ENCODE results near the gene KNL1. TPM values are rescaled to one million over a fixed set of nuclear protein-coding genes. Genes with fewer than 3 reads are reported as not detected.

Gene KNL1
- total and polyA plus RNA-seq, 2 donors (not counting 3 experiments of a cell fraction or from before 2014, with no cell fraction given), result 4.0 to 31.8 TPM

DNA sequence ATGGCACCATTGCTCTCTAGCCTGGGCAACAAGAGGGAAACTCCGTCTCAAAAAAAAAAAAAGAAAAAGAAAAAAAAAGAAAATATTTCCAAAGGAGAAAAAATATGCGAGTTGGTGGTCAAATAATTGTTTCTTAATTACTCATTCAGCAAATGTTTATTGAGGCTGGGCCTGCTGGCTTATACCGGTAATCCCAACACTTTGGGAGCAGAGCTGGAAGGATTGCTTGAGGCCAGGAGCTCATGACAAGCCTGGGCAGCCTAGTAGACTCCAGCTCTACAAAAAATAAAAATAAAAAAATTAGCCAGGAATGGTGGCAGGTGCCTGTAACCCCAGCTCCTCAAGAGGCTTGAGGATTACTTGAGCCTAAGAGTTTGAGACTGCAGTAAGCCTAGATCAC lies 4.1 kb downstream of the KNL1 start:
- FAIRE-seq (no peak), DNase-seq (ENCODE audit: low read depth, low spot score) (no peak)
- CTCF ChIA-PET, result interaction anchor here (0.6 to 1.0 kb wide), 2 partner anchors 8 to 12 kb away, joined by 3 to 4 read pairs; no protein-coding TSS in a partner anchor
- no TSS peak for BruUV-seq (replicated peaks)
- POLR2A ChIA-PET, result no interaction called here
- Histone ChIP-seq H3K27ac (ENCODE audit: insufficient read depth, low read depth, low read length) (no peak overlapping the region), H4K20me1 (replicated peaks; ENCODE audit: control insufficient read depth, extremely low read depth, insufficient read depth, low read length) (no peaks in the 10 kb centered on the region), H2AFZ (ENCODE audit: low read depth, low read length) (no peak overlapping the region), H3K9ac (replicated peaks; ENCODE audit: extremely low read depth, insufficient read depth, low read length) (no peak overlapping the region), H3K4me1 (ENCODE audit: control insufficient read depth, extremely low read depth, insufficient read depth, low read length) (peaks cover 6% of the 10 kb centered on the region), H3K27me3 (ENCODE audit: control insufficient read depth in 2 of 2, insufficient read depth in 2 of 2, low read length in 2 of 2) (no peaks in the 10 kb centered on the region), H3K4me2 (ENCODE audit: insufficient read depth, low read length) (no peak overlapping the region), H3K36me3 (ENCODE audit: control insufficient read depth in 2 of 2, extremely low read depth in 1 of 2, insufficient read depth in 2 of 2, low read length in 2 of 2) (no peaks in the 10 kb centered on the region), H3K4me3 (replicated peaks in 1 of 3; ENCODE audit: insufficient read depth in 1 of 3, low read depth in 1 of 3, low read length in 3 of 3) (no peak overlapping the region), H3K9me3 (replicated peaks; ENCODE audit: control insufficient read depth, insufficient read depth, low read length) (no peaks in the 10 kb centered on the region), H3K79me2 (ENCODE audit: control insufficient read depth, insufficient read depth, low read length) (peaks cover 75% of the 10 kb centered on the region), H3K9me1 (replicated peaks; ENCODE audit: control insufficient read depth, extremely low read depth, insufficient read depth, low read length) (no peaks in the 10 kb centered on the region)
- TF ChIP-seq JUN (IDR thresholded peaks at IDR 0.05; ENCODE audit: borderline replicate concordance, insufficient read depth, insufficient read length, low read depth), result no peak
- TF ChIP-seq EZH2 (IDR thresholded peaks at IDR 0.05; ENCODE audit: borderline replicate concordance, low read depth, low read length, severe bottlenecking), result no peak
- no peak for TF ChIP-seq POLR2A (IDR thresholded peaks at IDR 0.05; ENCODE audit: low read depth, low read length)
- TF ChIP-seq FOS (IDR thresholded peaks at IDR 0.05; ENCODE audit: borderline replicate concordance, insufficient read depth, low read length), result no peak
- no peak for TF ChIP-seq MYC (IDR thresholded peaks at IDR 0.05; ENCODE audit: low read depth, low read length)
- no peak for TF ChIP-seq POLR2AphosphoS5 (IDR thresholded peaks at IDR 0.05; ENCODE audit: insufficient read depth, low read depth, low read length)
- TF ChIP-seq GATA2 (IDR thresholded peaks at IDR 0.05; ENCODE audit: insufficient read depth, insufficient read length, low read depth, low read length), result no peak
- TF ChIP-seq MAX (IDR thresholded peaks at IDR 0.05; ENCODE audit: insufficient read depth, insufficient read length), result no peak
- TF ChIP-seq, protein P1, sequence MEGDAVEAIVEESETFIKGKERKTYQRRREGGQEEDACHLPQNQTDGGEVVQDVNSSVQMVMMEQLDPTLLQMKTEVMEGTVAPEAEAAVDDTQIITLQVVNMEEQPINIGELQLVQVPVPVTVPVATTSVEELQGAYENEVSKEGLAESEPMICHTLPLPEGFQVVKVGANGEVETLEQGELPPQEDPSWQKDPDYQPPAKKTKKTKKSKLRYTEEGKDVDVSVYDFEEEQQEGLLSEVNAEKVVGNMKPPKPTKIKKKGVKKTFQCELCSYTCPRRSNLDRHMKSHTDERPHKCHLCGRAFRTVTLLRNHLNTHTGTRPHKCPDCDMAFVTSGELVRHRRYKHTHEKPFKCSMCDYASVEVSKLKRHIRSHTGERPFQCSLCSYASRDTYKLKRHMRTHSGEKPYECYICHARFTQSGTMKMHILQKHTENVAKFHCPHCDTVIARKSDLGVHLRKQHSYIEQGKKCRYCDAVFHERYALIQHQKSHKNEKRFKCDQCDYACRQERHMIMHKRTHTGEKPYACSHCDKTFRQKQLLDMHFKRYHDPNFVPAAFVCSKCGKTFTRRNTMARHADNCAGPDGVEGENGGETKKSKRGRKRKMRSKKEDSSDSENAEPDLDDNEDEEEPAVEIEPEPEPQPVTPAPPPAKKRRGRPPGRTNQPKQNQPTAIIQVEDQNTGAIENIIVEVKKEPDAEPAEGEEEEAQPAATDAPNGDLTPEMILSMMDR (IDR thresholded peaks at IDR 0.05; ENCODE audit: extremely low read depth in 1 of 2, insufficient read depth in 1 of 2, low read depth in 1 of 2, low read length in 2 of 2), result no peak
- dilution Hi-C loops (cut with MboI; ENCODE audit: extremely low pct_ligation_motif_present, low sequenced_read_pairs), result no loop called here
- intact Hi-C loops (cut with micrococcal nuclease), result loop anchor here (10.0 kb wide), 1 partner anchor 207 kb away; the partner anchor contains the start of genes DNAJC17 and ZFYVE19

All from endothelial cell of umbilical vein (primary cell).